GM21528 (cell line): ENCODE measurements around the gene GPC1.

Source experiments
- ATAC-seq: cut with Tn5 transposase; IDR thresholded peaks from one replicate; pipeline ENCODE4 v1.9.1; 2021; ENCODE audit warnings: mild to moderate bottlenecking, moderate library complexity; ENCODE audit not compliant: unreplicated experiment, low FRiP score

Gene GPC1

DNA sequence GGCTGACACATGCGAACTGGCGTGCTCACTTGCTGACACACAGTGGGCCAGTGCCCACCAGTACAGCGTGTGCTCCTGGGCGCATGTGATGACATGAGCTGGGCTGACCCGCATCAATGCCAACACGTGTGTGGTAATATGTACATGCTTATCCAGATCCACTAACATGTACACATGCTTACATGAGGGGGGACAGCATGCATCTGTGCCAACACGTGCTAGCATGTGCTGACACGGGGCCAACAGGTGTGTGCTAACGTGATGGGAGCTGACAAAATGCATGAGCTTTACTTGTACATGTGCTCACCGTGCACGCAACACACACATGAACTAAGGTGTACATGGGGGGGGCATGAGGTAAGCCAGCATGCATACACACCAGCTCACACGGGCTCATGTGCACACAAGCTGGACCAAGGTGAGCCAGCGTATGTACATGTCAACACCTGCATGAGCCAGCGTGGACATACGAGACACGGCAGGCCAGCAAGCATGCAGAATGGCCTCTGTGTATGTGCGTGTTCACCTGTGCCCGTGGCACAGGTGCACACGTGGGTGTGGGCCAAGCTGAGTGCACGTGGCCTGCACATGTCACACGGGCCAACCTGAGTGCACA lies 28.5 kb downstream of the GPC1 start:
- no peak for ATAC-seq

DNA sequence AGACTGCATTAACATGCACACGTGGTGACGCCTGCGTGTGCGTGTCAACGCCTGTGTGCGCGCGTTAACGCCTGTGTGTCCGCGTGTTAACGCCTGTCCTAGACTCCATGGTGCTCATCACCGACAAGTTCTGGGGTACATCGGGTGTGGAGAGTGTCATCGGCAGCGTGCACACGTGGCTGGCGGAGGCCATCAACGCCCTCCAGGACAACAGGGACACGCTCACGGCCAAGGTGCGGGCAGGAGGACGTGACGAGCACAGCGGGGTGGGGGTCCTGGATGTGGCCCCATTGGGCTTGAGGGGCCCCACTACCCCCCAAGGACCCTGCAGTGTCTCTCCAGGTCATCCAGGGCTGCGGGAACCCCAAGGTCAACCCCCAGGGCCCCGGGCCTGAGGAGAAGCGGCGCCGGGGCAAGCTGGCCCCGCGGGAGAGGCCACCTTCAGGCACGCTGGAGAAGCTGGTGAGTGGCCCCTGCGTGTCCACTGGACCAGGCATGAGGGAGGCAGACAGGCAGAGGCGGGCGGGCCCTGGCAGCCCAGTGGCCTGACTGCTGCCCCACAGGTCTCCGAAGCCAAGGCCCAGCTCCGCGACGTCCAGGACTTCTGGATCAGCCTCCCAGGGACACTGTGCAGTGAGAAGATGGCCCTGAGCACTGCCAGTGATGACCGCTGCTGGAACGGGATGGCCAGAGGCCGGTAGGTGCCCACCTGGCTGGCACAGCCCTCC lies 29.2 kb downstream of the GPC1 start:
- ATAC-seq = no peak

DNA sequence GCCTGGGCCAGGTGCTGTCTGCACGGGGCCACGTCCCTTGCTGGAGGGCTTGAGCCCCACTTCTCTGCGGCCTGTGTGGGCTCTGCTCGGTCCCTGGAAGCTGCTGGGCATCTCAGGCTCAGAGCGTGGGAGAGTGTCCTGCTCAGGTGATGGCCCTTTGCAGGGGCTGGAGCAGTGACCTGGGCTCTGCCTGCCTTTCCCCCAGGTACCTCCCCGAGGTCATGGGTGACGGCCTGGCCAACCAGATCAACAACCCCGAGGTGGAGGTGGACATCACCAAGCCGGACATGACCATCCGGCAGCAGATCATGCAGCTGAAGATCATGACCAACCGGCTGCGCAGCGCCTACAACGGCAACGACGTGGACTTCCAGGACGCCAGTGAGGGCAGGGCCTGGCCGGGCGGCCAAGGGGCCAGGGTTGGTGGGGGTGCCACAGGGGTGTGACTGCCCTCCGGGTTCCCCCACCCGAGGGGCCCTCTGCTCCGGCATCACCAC lies 29.9 kb downstream of the GPC1 start:
- no peak for ATAC-seq

DNA sequence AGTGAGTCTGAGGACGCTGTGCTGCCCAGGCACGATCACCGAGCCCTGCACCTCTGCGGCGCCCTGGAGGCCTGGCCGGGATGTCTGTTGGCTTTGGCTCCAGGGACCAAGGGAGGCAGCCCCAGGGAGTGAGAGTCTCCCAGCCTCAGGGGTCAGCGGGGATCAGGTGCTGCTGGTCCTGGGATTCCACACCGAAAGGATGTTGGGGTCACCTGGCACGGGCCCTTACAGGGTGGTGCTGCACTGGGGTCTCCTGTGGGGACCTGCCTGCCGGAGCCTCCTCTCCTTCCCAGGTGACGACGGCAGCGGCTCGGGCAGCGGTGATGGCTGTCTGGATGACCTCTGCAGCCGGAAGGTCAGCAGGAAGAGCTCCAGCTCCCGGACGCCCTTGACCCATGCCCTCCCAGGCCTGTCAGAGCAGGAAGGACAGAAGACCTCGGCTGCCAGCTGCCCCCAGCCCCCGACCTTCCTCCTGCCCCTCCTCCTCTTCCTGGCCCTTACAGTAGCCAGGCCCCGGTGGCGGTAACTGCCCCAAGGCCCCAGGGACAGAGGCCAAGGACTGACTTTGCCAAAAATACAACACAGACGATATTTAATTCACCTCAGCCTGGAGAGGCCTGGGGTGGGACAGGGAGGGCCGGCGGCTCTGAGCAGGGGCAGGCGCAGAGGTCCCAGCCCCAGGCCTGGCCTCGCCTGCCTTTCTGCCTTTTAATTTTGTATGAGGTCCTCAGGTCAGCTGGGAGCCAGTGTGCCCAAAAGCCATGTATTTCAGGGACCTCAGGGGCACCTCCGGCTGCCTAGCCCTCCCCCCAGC lies 30.5 kb downstream of the GPC1 start:
- no peak for ATAC-seq

DNA sequence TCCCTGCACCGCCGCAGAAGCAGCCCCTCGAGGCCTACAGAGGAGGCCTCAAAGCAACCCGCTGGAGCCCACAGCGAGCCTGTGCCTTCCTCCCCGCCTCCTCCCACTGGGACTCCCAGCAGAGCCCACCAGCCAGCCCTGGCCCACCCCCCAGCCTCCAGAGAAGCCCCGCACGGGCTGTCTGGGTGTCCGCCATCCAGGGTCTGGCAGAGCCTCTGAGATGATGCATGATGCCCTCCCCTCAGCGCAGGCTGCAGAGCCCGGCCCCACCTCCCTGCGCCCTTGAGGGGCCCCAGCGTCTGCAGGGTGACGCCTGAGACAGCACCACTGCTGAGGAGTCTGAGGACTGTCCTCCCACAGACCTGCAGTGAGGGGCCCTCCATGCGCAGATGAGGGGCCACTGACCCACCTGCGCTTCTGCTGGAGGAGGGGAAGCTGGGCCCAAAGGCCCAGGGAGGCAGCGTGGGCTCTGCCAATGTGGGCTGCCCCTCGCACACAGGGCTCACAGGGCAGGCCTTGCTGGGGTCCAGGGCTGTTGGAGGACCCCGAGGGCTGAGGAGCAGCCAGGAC lies 31.2 kb downstream of the GPC1 start:
- ATAC-seq = no peak

DNA sequence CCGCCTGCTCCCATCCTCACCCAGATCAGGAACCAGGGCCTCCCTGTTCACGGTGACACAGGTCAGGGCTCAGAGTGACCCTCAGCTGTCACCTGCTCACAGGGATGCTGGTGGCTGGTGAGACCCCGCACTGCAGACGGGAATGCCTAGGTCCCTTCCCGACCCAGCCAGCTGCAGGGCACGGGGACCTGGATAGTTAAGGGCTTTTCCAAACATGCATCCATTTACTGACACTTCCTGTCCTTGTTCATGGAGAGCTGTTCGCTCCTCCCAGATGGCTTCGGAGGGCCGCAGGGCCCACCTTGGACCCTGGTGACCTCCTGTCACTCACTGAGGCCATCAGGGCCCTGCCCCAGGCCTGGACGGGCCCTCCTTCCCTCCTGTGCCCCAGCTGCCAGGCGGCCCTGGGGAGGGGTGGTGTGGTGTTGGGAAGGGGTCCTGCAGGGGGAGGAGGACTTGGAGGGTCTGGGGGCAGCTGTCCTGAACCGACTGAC lies 31.7 kb downstream of the GPC1 start:
- ATAC-seq = no peak

DNA sequence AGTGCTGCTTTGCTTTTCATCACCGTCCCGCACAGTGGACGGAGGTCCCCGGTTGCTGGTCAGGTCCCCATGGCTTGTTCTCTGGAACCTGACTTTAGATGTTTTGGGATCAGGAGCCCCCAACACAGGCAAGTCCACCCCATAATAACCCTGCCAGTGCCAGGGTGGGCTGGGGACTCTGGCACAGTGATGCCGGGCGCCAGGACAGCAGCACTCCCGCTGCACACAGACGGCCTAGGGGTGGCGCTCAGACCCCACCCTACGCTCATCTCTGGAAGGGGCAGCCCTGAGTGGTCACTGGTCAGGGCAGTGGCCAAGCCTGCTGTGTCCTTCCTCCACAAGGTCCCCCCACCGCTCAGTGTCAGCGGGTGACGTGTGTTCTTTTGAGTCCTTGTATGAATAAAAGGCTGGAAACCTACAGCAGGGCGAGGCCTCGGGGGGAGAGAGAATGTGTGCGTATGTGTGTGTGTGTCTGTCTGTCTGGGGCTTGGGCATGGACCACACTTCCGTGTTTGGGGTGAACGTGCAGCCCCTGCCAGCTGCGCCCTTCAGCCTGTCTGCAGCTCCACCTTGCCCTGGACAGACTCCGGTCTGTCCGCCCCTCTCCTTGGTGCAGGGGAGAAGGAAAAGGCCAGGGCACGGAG lies 32.3 kb downstream of the GPC1 start:
- ATAC-seq = no peak

DNA sequence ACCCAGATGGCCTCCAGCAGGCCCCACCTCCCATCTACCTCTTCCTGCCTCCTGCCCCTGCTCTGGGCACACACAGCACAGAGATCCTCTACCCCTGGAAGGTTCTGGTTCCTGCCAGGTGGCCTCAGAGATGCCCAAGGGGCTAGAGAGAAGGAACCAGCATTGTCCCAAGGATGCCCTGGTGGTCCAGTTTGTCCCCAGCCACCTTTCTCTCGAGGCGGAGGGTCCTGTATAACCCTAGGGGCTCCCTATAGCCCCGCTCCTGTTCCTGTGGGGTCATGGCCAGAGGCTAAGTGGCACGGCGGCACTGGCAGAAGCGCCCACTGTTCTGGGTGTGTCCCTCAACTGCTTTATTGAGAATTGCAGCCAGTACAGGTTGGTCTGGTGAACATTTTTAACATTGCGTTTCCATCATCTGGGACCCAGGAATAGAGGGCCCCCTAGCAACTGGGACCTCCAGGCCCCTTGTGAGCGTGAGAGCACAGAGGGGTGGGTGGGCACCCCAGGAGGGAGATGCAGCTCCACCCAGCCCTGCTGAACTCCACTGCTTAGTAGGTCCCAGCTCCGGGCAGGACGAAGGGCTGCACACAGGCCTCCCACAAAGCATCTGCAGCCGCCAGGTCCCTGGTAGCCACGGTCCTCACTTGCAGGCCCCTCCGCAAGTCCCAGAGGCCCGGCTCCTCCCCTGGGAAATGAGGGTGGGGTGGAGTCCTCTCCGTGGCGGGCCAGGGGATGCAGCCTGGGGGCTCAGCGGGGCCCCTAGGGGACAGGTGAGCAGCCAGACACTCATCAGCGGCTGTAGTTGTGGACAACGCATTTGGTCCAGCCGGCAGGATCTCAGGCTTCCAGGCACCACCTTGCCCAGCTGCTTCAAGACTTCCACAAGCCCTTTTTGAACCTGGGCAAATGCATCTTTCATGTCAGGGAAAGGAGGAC lies 33.1 kb downstream of the GPC1 start:
- no peak for ATAC-seq

DNA sequence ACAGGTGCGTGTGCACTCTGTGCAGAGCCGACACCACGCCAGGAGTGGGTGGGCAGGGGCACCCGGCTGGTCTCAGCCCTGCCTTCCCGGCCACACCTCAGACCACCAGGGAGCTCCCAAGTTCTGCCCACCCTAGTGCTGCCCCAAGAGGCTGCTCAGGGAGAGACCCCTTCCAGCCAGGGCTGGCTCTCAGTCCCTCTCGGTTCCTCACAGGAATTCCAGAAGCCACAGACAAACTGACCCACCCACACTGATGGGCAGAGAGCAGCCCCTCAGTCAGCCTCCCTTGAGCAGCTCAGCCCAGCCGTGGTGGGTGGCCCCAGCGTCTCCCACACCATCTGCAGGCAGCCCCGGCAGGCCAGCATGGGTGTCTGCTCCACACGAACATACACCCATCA lies 33.8 kb downstream of the GPC1 start:
- ATAC-seq = no peak

DNA sequence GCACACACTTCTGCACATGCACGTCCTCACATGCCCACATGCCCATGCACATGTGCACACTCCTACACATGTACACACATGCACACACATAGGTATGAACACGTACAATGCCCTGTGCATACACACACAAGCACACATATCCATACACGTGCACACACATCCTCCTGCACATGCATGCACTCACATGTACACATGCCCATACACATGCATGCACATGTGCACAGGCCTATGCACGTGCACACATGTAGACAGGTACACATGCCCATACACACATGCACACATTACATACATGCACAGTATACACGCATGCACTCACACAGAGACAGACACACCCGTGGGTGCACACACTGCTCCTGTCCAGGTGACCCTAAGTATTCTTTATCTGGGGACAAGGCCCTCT lies 34.3 kb downstream of the GPC1 start:
- ATAC-seq = no peak

DNA sequence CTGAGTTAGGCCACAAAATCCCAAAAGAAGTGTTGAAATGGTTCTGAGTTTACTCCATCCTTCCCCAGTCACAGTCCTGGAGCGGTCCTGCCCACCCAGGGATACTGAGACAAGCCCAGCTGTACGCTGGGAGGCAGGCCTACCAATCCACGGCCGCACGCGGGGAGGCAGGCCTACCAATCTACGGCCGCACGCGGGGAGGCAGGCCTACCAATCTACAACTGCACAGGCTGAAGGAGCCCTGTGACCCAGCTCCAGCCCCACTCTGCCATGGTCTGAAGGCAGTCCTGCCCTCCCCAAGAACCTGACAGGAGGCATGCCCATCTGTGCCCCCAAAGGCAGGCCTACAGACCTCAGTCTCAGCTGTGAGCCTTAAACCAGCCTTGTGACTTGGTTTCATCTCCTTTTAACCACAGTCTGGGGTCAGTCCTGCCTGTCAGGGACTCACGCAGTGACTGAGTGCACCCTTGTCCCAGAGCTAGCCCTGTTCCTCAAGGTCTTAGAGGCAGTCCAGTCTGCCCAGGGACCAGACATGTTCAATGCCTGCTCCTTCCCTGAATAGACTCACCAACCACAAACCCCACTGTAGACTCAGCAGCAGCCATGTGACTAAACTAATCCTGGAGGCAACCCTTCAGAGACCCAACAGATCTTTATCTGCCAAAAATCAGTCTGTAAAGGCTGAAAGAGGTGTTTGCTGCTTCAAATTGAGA lies 36.8 kb downstream of the GPC1 start:
- ATAC-seq = no peak

DNA sequence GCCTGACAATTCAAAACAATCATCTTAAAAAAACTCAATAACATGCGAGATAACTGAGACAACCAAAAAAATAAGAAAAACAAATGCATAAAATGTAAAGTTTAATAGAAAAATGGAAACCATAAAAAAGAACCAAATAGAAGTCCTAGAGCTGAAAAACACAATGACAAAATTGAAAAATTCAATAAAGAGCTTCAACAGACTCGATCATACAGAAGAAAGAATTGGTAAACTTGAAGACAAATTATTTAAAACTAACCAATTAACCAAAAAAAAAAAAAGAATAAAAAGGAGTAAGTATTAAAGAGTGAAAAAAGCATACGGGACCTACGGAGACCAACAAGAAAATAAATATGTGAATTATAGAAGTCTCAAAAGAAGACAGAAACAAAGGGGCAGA lies 37.7 kb downstream of the GPC1 start:
- no peak for ATAC-seq

DNA sequence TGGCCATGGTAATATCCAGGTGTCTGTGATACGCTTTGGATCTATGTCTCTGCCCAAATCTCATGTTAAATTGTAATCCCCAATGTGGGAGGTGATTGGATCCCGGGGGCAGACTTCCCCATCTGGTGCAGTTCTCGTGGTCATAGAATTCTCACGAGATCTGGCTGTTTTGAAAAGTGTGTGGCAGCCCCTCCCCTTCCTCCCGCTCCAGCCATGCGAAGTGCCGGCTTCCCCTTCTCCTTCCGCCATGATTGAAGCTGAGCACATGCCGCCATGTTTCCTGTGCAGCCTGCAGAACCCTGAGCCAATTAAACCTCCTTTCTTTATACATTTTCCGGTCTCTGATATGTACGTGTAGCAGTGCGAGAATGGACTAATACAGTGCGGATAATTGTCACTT lies 42.5 kb downstream of the GPC1 start:
- no peak for ATAC-seq

DNA sequence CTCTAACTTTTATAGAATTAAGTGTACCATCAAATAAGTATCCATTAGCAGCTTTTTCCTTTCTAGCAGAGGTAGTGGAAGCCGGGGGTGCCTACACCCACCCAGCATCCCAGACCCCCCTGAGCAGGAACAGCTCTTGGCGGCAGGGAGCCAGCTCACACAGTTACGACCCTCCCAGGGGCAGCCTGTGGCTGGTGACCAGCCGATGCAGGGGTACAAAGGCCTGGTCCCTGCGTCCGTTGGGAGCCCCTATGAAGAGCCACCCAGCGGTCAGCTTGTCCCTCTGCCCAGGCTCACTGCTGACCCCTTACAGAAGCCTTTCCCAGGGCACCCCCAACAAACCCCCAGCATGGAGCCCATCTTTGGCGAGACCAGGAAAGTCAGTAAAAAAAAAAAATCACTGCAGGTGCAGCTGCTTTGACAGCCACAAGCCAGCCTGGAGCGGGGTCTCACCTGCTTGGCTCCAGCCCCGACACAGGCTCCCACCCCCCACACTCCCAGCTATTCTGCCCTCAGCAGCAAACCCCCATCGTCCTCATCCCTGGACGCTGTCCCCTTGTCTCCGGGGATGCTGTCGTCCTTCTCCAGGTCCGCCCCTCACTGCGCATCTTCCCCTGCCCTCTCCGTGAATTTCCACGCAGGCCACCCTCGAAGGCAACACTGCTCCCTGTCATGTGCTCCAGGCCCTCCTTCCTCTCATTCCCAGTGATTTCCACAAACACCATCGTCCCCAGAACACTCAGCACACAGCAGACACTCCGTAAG lies 43.1 kb downstream of the GPC1 start:
- ATAC-seq = no peak

DNA sequence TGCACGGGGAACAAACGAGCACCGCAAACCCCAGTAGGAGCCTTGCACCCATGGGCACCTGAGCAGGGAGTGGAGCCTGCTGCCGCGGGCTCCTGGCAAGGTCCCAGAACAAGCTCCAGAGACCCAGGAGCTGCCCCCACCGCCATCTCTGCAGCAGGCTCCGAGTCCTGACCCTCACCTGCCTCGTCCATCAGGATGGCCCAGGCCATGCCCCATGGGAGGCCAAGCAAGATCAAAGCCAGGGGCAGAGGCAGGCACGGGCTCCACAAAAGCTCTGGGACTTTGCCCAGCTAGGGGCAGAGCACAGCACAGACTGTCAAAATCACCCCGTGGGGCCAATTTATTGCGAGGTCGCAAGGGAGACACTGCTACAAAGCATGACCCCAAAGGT lies 43.6 kb downstream of the GPC1 start:
- no peak for ATAC-seq

DNA sequence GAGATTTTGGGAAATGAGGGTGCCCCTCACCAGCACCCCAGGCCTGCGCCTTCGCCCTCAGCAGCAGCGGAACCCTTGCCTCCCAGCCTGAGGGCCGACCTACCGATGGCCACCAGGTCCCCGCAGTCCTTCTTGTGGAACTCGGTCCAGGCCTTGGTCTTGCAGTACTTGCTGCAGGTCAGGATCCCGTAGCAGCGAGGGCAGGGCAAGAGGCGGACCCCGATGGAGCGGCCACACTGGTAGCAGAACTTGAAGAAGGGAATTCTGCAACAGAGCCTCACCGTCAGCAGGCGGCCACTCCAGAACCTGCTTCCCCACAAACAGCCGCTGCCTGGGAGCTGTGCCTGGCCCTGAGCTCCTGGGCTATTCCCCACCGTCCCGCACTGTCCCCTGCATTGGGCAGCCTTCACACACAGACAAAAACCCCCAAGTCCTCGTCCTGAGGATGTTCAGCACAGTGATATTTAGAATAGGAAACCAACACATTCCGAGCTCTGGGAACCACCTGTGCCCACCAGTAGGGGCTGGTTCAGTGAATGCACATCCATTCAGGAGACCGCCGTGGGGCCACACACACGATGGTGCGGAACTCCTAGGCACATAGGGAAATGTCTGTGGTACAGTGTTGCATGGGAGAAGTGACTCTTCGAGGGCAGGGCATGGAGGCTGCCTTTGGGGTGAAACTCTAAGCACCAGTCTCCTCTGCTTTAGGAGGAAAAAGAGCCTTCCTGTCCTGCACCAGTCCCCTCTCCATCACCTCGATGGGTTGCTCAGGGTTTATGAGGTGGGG lies 45.6 kb downstream of the GPC1 start:
- no peak for ATAC-seq

DNA sequence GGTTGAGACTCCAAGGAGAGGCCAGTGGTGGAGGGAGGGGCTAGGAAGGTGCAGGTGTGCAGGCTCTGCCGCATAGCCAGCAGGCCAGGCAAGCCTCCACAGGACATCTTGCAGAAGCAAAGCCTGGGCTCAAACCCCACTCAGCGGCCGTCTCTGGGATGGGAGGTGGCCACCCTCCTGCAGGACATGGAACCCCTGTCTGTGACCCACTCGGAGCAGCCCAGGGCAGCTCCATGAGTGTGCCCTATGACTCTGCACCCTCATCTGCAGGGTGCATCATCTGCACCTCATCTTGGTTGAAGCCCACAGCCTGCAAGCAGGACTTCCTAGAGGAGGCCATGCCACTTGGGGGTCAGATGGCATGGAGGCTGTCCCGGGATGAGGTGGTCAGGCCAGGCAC lies 46.3 kb downstream of the GPC1 start:
- ATAC-seq = no peak
